Measurements from ENCODE around the gene COA4. TPM values are rescaled to one million over a fixed set of nuclear protein-coding genes. Genes with fewer than 3 reads are reported as not detected.

The COA4 gene
- total RNA-seq, 6 donors from 2014 or later: 27.2 to 77.4 (median 47.5) TPM

DNA sequence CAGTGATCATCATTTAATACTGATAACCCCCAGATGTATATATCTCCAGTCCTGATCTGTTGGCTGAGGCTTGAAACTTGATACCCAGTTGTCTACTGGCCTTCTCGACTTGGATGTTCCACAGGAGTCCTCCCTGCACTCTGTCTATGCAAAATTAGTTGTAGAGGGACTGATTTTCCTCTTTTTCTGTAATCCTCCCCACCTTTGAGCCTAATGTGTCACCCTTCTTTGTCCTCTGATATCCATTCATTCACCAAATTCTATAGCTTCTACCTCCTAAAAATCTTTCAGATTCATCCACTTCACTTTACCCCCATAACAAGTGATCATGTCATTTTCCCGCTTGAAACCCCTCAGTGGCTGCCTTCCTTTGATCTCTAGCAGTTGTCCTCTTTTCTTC is 16.4 kb downstream of the COA4 start:
- Histone ChIP-seq H3K4me1 (no peaks in the 10 kb centered on the region), H3K4me3 (no peak overlapping the region), H3K27ac (no peak overlapping the region), H3K9me3 (no peaks in the 10 kb centered on the region), H3K36me3 (peaks cover 6 to 34% (median 18%) of the 10 kb centered on the region in 4 donors), H3K27me3 (no peaks in the 10 kb centered on the region)
- ATAC-seq (ENCODE audit: low FRiP score in 2 of 2): no peak
- TF ChIP-seq, protein P1, sequence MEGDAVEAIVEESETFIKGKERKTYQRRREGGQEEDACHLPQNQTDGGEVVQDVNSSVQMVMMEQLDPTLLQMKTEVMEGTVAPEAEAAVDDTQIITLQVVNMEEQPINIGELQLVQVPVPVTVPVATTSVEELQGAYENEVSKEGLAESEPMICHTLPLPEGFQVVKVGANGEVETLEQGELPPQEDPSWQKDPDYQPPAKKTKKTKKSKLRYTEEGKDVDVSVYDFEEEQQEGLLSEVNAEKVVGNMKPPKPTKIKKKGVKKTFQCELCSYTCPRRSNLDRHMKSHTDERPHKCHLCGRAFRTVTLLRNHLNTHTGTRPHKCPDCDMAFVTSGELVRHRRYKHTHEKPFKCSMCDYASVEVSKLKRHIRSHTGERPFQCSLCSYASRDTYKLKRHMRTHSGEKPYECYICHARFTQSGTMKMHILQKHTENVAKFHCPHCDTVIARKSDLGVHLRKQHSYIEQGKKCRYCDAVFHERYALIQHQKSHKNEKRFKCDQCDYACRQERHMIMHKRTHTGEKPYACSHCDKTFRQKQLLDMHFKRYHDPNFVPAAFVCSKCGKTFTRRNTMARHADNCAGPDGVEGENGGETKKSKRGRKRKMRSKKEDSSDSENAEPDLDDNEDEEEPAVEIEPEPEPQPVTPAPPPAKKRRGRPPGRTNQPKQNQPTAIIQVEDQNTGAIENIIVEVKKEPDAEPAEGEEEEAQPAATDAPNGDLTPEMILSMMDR (IDR thresholded peaks at IDR 0.05): no peak
- no peak for TF ChIP-seq POLR2A (IDR thresholded peaks at IDR 0.05)
- no peak for TF ChIP-seq POLR2AphosphoS5 (IDR thresholded peaks at IDR 0.05)
- no peak for TF ChIP-seq EP300 (IDR thresholded peaks at IDR 0.05)
- 67% methylated on average over 2 of the region's 2 CpGs for WGBS, 2 donors
- no peak for DNase-seq

DNA sequence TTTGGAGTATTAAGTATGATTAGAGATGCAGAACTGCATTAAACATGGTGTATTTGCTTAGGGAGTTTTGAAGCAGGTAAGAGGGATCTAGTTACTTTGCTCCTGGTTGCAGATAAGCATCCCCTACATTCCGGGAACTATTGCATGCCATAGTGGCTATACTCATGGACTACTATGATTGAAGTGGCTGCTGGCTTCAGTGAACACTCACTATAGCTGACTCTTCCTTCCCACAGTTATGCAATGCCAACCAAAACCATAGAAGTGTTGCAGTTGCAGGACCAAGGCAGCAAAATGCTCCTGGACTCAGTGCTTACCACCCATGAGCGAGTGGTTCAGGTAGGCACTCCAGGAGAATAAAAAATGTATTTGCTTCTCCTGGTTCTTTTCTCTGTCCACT is 17.0 kb downstream of the COA4 start:
- Histone ChIP-seq H3K27me3 (no peaks in the 10 kb centered on the region), H3K9me3 (no peaks in the 10 kb centered on the region), H3K4me1 (no peaks in the 10 kb centered on the region), H3K36me3 (peaks cover 4 to 31% (median 14%) of the 10 kb centered on the region in 4 donors), H3K27ac (no peak overlapping the region), H3K4me3 (no peak overlapping the region)
- TF ChIP-seq POLR2A (IDR thresholded peaks at IDR 0.05) (no peak), POLR2AphosphoS5 (IDR thresholded peaks at IDR 0.05) (no peak), EP300 (IDR thresholded peaks at IDR 0.05) (no peak)
- TF ChIP-seq, protein P1 (IDR thresholded peaks at IDR 0.05): no peak
- DNase-seq (no peak), ATAC-seq (ENCODE audit: low FRiP score in 2 of 2) (no peak)
- 82 to 89% methylated on average over 2 of the region's 2 CpGs for WGBS, 2 donors

DNA sequence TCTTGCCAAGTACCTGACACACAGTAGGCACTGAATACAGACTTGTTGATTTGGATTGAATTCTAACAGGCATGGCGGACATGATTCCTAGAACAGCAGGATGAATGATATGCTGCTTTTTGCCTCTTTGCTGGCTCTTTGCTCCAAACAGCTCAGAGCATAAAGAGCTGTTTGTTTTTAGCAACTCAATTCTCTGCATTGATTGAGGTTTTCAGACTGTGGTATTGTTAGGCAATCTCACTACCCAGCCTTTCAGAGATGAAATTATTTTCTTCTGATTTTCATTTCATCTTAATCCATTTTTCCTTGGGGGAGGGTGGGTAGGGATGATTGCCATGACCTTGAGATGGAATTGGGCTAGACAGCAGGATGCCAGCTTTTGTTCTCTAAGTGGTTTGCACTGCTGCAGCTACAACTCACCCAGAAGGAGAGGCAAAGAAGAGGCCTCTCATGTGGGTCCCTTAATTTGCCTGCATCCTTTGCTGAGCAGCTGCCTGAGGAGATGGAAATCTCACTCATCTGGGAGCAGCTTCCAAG is 20.5 kb downstream of the COA4 start:
- TF ChIP-seq POLR2AphosphoS5 (IDR thresholded peaks at IDR 0.05): no peak
- DNase-seq (no peak), ATAC-seq (ENCODE audit: low FRiP score in 2 of 2) (no peak)
- WGBS, 2 donors: 100% methylated on average over 1 of the region's 1 CpG
- Histone ChIP-seq H3K4me3 (no peak overlapping the region), H3K9me3 (no peaks in the 10 kb centered on the region), H3K27me3 (no peaks in the 10 kb centered on the region), H3K36me3 (peaks cover 0 to 9% (median 6%) of the 10 kb centered on the region in 4 donors), H3K4me1 (no peaks in the 10 kb centered on the region), H3K27ac (no peak overlapping the region)

DNA sequence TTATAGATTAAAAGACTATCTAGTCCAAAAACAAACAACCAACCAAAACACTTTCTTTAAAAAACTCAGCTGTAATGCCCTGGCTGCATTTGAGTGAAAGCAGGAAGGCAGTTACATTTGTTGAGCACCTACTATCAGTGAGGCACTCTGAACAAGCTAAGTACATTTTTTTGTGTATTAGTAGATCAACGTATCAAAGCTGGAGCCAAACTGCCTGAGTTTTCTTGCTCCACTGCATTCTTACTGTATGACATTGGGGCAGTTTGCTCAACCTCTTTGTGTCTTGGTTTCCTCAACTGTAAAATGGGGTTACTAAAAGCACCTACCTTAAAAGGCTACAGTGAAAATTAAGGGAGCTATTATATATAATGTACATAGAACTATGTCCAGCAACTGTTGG is 22.0 kb downstream of the COA4 start:
- DNase-seq: no peak
- no peak for TF ChIP-seq POLR2AphosphoS5 (IDR thresholded peaks at IDR 0.05)
- TF ChIP-seq, protein P1 (IDR thresholded peaks at IDR 0.05): no peak
- no peak for TF ChIP-seq EP300 (IDR thresholded peaks at IDR 0.05)
- TF ChIP-seq POLR2A (IDR thresholded peaks at IDR 0.05): no peak
- 83 to 91% methylated on average over 1 of the region's 1 CpG for WGBS, 2 donors
- H3K4me3 ChIP-seq: no peak overlapping the region
- no peak for ATAC-seq (ENCODE audit: low FRiP score in 2 of 2)
- H3K36me3 ChIP-seq: no peaks in the 10 kb centered on the region
- no peak overlapping the region for H3K27ac ChIP-seq
- no peaks in the 10 kb centered on the region for H3K9me3 ChIP-seq
- no peaks in the 10 kb centered on the region for H3K27me3 ChIP-seq
- no peaks in the 10 kb centered on the region for H3K4me1 ChIP-seq

DNA sequence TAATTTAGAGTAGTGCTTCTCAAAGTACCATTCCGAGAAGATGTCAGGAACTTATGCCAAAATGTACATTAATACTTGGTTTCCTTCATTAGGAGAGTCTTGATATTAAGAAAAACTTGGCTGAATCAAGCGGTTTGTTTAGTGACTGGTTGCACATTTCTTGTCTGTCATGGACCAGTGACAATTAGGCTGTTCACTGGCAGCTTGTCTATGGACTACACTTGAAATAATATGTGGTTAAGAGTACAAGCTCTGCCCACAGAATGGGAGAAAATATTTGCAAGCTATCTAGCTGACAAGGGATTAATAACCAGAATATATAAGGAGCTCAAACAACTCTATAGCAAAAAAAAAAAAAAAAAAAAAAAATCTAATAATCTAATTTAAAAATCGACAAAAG is 24.6 kb downstream of the COA4 start:
- H3K4me3 ChIP-seq: no peak overlapping the region
- DNase-seq (no peak), ATAC-seq (ENCODE audit: low FRiP score in 2 of 2) (no peak)
- no peaks in the 10 kb centered on the region for H3K27me3 ChIP-seq
- no peaks in the 10 kb centered on the region for H3K9me3 ChIP-seq
- H3K27ac ChIP-seq: no peak overlapping the region
- no peaks in the 10 kb centered on the region for H3K4me1 ChIP-seq
- peaks cover 0 to 5% (median 0%) of the 10 kb centered on the region in 4 donors for H3K36me3 ChIP-seq
- WGBS, 2 donors: 90 to 100% methylated on average over 3 of the region's 3 CpGs
- TF ChIP-seq, protein P1 (IDR thresholded peaks at IDR 0.05): no peak
- no peak for TF ChIP-seq POLR2A (IDR thresholded peaks at IDR 0.05)
- TF ChIP-seq POLR2AphosphoS5 (IDR thresholded peaks at IDR 0.05): no peak
- TF ChIP-seq EP300 (IDR thresholded peaks at IDR 0.05): no peak

Measured in upper lobe of left lung (tissue), 6 donors.